Upper lobe of left lung (tissue), 4 donors: ENCODE results near the gene GATA1.
"Not testable (repeated sequence)": the region's sequence is repeated elsewhere in the genome, so short reads cannot be mapped to it uniquely, and the experiment has no call there.

ENCODE experiments used
- POLR2A ChIP-seq, 4 donors: fragments of 450-650 bp; IDR thresholded peaks; one replicate each; pipeline ENCODE4 v1.5.1; 2016 to 2017; ENCODE audit warnings: antibody characterized with exemption in 4 of 4, mild to moderate bottlenecking in 2 of 4
- TF ChIP-seq, protein P1 (sequence below), 6 experiments: fragments of 450-650 bp in 4 of 6; fragments of 200-600 bp in 2 of 6; sonication (generic) in 2 of 6; IDR thresholded peaks; one replicate each; pipeline ENCODE4 v1.5.1; 2016 to 2019; ENCODE audit warnings: antibody characterized with exemption in 6 of 6

DNA sequence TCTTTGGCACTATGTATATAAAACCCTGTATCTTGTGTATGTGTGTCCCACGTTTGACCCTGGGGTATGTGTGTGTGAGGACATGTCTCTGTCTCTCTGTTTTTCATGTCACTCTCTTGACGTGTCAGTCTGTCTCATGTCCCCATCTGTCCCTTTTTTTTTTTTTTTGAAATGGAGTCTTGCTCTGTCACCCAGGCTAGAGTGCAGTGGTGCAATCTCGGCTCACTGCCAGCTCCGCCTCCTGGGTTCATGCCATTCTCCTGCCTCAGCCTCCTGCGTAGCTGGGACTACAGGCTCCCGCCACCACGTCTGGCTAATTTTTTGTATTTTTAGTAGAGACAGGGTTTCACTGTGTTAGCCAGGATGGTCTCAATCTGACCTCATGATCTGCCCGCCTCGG is 33.0 kb downstream of the GATA1 start:
- TF ChIP-seq, protein P1, sequence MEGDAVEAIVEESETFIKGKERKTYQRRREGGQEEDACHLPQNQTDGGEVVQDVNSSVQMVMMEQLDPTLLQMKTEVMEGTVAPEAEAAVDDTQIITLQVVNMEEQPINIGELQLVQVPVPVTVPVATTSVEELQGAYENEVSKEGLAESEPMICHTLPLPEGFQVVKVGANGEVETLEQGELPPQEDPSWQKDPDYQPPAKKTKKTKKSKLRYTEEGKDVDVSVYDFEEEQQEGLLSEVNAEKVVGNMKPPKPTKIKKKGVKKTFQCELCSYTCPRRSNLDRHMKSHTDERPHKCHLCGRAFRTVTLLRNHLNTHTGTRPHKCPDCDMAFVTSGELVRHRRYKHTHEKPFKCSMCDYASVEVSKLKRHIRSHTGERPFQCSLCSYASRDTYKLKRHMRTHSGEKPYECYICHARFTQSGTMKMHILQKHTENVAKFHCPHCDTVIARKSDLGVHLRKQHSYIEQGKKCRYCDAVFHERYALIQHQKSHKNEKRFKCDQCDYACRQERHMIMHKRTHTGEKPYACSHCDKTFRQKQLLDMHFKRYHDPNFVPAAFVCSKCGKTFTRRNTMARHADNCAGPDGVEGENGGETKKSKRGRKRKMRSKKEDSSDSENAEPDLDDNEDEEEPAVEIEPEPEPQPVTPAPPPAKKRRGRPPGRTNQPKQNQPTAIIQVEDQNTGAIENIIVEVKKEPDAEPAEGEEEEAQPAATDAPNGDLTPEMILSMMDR (IDR thresholded peaks at IDR 0.05): not testable (repeated sequence)
- not testable (repeated sequence) for TF ChIP-seq POLR2A (IDR thresholded peaks at IDR 0.05)
